GM18511 (cell line): ENCODE data around the gene POLR1H.
A peak's percentile ranks its signal among the peaks of the same experiment; 100 is the strongest.
"Not testable (repeated sequence)": the region's sequence is repeated elsewhere in the genome, so short reads cannot be mapped to it uniquely, and the experiment has no call there.

Experiments
- ATAC-seq: cut with Tn5 transposase; IDR thresholded peaks from one replicate; pipeline ENCODE4 v1.9.1; 2021; ENCODE audit warnings: mild to moderate bottlenecking, moderate library complexity; ENCODE audit not compliant: unreplicated experiment

Gene POLR1H, protein sequence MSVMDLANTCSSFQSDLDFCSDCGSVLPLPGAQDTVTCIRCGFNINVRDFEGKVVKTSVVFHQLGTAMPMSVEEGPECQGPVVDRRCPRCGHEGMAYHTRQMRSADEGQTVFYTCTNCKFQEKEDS

DNA sequence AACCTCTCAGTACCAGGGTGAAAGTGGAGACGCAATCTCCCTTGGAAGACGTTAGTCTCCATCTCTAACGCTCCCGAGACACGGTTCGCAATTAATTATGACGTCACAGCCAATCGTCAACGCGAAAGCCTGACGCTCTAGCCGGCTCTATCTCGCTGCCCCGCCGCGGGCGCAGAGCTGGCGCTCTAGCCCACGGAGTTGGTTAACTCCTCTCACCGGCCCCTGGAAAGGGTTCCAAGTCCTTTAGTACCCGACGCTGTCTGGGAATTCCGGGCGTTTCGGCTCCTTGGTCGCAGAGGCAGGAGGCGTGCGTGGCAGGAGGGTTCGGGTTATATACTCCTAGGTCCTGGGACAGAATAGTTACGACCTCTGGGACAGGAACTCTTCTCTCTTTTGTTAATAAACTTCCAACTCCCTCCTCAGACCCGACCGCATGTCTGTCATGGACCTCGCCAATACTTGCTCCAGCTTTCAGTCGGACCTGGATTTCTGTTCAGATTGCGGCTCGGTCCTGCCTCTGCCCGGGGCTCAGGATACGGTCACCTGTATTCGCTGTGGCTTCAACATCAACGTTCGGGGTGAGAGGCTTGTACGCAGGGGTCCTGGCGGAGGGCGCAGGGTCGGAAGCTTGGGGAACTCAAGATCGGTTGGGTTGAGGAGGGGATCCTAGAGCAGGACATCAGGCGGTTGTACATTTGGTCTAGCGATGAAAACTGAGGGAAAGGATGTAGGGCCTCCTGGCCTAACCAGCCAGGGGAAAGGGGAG, at the start of gene POLR1H:
POLR1H (plus strand) TSS at position 174 of the 766 bp plus-strand sequence; CDS start at position 434, 260 bp downstream.
- ATAC-seq: peak; percentile 93

DNA sequence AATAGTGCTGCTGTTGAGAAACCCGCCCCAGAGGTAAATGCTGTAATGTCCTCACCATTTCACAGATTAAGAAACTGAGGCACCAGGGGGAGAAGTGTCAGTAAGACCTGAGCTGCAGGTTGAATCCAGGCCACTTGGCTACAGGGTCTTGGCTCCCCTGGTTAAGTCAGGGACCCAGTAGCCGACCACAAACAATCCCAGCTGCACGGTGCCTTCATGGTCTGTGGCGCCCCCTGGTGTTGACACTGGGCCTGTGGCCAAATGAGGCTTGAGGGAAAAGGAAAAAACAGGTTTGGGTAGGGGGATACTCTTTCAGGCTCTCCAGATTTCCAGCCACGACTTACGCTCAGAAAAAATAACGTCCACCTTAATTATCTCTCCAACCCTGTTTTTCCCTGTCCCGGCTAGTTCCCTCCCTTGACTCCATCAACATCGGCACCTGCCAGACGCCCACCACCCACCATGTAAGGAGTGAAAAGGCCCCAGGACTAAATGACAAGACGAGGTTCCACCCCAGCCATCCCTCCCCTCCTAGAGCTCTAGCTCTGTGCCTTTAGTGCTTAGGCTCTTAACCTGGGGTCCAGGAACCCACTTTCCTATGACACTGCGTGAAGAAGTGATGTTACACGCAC, 47.7 kb upstream of the POLR1H start:
- no peak for ATAC-seq

DNA sequence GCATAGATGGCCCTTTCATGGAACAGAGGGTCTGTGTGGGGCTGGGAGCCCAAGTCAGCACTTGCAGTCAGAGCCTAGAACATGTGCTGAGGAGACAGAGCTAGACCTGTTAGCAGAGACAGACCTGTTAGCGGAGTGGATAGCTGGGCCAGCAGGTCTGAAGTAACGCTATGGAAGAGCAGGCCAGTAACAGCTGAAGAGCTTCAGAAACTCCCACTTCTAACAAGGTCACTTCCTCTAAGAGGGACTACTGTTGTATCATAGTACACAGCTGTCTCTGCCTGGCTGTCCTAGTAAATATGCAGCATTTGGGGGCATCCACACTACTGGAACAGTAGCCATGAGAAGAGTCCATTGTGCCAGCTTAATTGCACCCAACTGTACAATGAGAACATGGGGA, 41.2 kb upstream of the POLR1H start:
- no peak for ATAC-seq

DNA sequence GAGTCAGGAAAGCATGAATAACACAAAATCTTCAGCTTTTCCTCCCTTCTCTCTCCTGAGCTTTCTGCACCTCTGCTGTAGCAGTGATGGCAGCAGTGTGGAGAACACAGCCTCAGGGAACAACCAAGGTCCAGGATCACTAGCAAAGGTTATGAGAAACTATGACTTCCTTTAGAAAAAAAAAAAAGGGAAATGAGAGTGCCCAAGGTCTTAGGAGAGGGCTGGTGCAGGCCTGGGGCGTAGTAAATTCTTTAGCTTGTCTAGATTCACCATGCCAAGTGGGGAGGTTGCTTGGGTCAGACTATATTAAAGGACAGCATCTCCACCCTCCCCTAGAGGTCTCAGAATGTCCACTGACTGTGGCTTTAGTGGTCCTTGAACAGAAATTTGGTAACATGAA, 40.4 kb upstream of the POLR1H start:
- ATAC-seq: no peak

DNA sequence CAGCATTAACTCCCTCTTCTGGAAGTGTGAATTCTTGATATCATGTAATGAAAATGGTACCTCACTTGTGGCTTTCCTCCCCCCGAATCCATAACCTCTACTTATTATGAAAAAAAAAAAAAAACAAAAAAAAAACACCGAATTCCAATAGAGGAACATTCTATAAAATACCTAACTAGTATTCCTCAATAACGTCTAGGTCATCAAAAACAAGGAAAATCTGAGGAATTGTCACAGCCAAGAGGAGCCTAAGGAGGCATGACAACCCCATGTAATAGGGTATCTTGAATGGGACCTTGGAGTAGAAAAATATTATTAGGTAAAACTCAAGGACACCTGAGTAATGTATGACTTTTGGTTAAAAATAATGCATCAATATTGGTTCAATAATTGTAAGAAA, 38.9 kb upstream of the POLR1H start:
- ATAC-seq: no peak

DNA sequence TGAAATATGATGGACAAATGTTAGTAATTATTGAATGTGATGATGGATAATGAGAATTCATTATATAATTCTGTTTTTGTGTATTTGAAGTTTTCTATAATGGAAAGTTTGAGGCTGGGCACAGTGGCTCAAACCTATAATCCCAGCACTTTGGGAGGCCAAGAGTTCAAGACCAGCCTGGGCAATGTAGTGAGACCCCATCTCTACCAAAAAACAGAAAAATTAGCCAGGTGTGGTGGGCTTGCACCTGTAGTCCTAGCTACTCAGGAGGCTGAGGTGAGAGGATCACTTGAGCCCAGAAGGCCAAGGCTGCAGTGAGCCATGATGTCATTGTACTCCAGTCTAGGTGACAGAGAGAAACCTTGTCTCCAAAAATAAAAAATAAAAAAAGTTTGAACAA, 38.4 kb upstream of the POLR1H start:
- not testable (repeated sequence) for ATAC-seq

DNA sequence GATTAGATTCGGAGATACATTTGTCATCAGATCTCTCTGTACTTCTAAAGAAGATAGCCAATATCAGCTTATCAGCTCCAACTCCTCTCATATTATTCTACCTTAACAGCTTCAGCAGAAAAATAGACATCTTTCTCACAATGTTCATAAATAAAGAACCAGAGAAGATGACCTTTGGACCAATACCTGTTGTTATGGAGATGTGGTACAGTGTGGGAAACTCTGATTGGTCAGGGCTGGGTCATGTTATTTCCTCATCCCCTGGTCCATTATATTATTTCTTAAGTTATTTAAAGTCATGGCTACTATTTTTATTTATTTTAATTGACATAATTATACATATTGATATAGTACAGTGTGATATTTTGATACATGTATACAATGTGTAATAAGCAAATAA, 35.9 kb upstream of the POLR1H start:
- no peak for ATAC-seq

DNA sequence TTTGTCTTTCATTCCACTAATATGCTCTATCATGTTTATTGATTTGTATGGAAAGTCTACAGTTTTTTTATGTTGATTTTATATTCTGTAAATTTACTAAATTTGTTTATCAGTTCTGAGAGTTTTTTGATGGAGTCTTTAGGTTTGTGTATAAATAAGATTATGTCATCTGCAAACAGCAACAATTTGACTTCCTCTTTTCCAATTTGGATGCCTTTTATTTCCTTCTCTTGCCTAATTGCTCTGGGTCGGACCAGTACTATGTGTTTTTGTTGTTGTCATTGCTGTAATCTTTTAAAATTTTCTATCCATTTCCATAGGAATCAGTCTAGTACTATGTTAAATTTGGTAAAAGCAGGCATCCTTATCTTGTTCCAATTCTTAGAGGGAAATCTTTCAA, 31.5 kb upstream of the POLR1H start:
- ATAC-seq: no peak

DNA sequence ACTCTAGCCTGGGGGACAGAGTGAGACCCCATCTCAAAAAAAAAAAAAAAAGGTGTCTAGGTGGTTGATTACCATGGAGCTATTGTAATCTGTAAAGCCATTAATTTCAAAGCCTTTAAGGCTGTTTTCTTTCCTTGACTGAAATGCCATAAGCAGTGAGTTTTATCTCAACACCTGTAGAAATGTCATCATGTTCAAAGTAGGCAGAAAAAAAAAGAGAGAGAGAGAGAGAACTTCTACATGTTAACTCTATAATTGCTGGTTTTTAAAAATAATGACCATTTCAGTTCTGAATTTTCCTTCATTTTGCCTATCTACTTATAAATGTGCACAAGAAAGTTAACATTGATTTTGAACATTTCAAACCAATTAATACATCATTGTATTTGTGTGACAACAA, 29.7 kb upstream of the POLR1H start:
- ATAC-seq: no peak

DNA sequence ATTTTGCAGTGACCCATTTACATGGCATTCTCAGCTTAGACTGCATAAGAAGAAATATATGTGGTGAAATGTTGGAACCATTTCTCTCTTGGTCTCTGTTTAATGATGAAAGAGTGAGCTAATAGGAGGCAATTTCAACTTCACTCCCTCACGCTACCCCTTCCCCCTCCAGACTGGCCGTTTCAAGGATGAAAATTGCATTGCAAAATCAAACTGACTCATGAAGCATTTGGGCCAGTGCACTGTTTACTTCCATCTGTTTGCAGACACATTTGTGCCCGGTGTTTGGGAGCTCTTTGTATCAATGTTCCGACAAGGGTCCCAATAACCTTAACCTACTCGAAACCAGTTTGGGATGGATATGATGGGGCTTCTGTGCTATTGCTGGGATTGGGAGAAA, 27.6 kb upstream of the POLR1H start:
- not testable (repeated sequence) for ATAC-seq

DNA sequence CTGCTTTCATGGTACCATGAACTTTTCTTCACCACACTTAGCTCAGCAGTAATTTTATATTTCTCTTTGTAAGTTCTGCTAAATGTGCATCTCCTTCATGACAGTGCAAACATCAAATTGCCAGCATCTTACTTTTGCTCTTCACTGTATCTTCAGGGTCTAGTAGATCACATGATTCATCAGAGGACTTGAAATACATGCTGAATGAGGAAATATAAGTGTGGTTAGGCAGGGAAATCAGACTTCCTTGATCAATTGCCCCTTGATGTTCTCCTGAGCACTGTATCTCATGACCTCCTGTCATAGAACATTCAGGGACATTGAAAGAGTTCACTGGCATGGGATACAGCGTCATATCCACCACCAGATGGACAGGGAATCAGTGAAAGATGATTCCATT, 25.3 kb upstream of the POLR1H start:
- ATAC-seq: no peak

DNA sequence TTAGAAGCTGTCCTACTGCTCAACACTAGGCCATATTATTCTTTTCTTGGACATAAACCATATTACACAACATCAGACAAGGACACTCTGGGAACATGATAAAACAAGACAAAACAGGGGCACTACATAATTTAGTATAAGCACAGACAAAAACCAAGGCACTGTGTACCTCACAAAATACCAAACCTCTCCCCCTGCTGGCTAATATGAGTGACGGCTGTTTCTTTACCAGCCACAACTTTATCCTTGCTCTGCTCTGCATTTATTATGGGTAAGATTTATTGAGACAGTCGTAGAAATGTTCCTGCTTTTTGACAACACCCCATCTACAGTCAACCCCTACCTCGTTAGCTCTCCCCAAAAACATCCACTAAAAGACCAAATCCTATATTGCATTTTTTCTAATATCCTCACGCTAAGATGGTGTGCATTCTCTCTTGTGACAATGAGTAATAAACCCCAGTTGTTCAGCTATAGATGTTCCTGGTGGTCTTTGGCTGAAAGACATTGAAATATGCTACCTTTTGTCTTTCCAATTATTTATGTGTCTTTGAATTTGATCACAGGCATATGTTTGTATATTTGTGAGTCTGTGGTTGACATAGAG, 23.8 kb upstream of the POLR1H start:
- no peak for ATAC-seq

DNA sequence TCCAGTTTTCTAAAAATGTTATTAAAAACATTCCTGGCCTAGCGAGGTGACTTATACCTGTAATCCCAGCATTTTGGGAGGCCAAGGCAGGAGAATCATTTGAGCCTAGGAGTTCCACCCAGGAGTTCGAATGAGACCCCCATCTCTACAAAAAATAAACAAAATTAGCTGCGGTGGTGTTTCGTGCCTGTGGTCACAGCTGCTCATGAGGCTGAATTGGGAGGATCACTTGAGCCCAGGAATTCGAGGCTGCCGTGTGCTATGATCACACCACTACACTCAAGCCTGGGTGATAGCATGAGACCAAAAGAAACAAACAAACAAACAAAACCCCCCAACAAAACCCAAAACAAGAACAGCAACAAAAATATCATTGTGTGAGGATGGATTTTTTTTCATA, 19.8 kb upstream of the POLR1H start:
- ATAC-seq: no peak

DNA sequence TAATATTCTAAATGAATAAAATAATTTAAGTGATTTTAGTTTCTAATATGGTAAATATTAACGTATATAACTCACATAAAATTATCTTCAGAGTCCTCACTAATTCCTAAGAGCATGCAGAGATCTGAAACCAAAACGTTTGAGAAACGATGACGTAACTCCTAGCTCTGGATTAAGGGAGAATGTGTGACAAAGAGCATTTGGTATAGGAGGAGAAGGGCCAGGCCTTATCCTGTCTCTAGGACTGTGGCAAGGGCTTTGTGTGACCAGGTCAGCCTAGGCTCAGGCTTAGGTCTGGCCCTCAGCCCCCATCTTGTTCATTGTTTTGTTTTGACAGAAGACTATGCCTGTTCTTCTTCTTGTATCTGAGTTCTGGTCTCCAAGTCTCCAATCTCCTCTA, 19.2 kb upstream of the POLR1H start:
- no peak for ATAC-seq

DNA sequence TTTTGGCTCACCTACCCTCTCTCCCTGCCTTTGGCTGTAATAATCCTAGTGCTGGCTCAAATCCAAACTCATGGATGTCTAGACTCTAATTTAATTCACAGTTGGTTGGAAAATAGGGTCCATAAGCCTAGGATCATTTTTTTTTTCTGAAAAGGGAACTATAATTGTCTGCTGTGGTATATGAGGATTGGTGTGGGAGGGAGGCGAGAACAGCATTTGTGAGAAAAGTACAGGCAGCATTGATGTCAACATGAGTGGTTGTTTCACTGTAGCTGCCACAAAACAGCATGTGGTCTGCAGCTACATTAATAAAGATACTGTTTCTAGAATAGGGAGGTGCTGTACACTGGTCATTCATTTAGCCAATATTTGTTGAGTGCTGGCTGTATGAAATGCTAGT, 18.6 kb upstream of the POLR1H start:
- no peak for ATAC-seq

DNA sequence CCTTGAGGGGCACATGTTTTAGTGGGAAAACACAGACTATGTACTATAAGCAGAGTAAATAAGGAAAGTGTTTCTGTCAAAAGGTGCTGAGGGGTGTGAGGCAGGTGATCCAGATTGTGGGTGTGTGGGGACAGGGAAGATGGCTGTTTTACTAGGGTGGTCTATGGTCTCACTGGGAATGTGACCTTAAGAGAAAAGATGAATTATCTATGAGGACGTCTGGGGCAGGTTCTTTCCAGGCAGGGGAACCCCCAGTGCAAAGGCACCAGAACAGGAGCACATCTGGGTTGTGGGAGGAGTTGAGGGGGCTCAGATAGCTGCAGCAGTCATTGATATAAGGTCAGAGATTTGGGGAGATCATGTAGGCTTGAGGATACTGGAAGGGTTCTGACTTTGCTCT, 18.2 kb upstream of the POLR1H start:
- ATAC-seq: no peak

DNA sequence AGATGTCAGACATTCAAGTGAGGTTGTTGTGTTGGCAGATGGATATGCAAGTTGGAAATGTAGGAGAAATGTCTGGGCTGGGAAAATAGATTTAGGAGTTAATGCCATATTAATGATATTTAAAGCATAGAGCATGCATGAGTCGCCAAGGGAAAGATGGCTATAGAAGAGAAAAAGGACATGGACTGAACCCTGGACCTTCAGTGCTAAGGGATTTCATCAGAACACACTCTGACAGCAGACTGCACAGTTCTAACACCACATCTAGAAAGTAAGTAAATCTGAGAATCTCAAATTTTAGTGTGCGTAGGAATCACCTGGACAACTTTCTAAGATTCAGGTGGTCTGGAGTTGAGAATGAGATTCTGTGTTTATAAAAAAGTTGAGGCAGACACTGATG, 17.3 kb upstream of the POLR1H start:
- no peak for ATAC-seq

DNA sequence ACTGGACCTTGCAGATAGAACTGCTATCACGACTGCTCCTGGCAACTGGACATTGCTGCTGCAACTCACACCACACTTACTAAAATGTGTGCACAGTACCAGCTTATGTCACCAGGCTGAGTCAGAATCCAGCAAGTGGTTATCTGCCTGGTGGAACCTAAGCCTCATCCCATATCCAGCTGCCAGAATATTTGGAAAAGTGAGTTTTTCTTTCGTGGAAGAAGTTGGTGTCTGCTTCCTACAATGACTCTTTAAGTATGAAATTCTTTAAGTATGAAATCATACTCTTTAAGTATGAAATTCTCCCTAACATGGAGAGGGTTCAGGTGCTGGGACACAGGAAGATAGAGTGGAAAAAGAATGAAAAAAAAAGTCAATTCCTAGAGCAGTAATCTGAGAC, 16.4 kb upstream of the POLR1H start:
- ATAC-seq: no peak

DNA sequence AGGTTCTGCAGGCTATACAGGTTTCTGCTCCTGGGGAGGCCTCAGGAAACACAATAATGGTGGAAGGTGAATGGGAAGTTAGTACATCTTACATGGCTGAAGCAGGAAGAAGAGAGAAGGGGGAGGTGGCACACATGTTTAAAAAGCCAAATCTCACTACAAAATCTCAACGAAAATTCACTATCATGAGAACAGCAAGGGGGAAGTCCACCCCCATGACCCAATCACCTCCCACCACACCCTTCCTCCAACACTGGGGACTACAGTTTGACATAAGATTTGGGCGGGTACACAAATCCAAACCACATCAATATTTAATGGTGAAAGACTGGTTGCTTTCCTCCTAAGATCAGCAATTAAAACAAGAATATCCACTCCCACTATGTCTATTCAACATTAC, 13.8 kb upstream of the POLR1H start:
- no peak for ATAC-seq

DNA sequence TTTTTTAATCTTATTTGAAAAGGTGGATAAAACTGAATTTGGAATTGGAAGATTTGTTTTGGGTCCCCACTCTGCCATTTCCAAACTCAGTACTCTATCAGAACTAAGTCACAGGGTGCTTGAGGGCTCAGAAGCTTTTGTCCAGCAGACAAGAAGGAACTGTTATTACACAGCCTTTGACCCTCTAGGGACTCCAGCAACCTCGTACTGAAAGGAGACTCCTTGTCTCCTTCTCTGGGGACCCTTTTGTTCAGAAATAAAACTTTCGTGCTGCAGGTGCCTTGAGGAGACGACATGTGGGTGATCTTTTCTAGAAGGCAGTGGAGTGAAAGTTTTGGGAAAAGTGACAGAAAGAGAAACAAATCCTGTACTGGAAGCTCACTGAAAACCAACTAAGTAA, 7.4 kb upstream of the POLR1H start:
- ATAC-seq: no peak

DNA sequence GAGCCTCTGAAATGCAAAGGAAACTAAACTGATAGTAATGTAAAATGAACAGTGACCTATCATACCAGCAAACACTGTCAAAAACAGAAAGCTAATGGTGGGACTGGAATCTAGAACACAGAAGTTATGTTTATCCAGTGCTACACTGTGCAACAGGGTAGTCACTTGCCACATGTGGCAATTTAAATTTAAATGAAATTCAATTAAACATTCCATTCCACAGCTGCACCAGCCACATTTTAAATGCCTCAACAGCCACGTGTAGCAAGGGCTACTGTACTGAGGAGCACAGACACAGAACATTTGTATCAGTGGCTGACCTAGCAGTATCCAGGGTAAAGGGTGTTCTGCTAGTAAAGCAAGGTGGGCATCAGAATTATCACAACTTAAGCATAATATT, 5.6 kb upstream of the POLR1H start:
- ATAC-seq: no peak

DNA sequence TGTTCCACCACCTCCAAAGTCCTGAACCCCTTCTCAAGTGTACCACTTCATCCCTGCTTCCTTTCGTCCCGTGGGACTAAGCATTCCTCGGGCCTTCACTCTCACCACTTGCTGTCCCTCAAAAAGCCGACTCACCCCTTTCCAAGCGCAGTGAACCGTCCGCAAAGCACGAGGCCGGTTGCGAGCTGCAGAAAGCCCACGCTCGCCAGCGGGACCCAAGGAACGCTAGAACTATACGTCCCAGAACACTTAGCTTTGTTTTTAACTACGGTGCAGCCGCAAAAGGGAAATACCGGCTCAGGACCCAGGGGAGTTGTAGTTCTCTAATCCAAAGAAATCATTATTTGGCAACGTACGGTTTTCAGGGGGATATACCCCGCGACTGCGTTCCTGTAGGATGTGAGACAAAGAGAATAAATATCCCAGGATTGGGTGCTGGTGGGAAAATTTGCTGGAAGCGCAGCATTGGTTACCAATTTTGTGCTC, 416 bp upstream of the POLR1H start:
- peak; percentile 31 for ATAC-seq
